GM12878 (cell line): ENCODE measurements around the gene PTBP1. TPM values are rescaled to one million over a fixed set of nuclear protein-coding genes. Genes with fewer than 3 reads are reported as not detected.

Experiments
- ATAC-seq: fragments of 200-7000 bp; cut with Tn5 transposase; 3 replicates; pipeline ENCODE4 v1.9.1; 2020; ENCODE audit warnings: mild to moderate bottlenecking, moderate library complexity
- BruUV-seq: library from RNA; stranded (reverse); fragments of 400-500 nt; replicated peaks from 2 replicates; lab custom pipeline; 2021; lab: Mats Ljungman, UMichigan
- CTCF ChIA-PET: fragments of 300-600 bp; sonication (Branson Sonifier 250); formaldehyde crosslinking; extraction: SDS; loops from one replicate; lab custom pipeline; 2021; ENCODE audit warnings: inconsistent platforms; lab: Yijun Ruan, JAX
- POLR2A ChIA-PET: fragments of 350-600 bp; formaldehyde crosslinking; extraction: SDS; loops from one replicate; lab custom pipeline; 2021; ENCODE audit warnings: inconsistent platforms; lab: Charles Lee
- RAD21 ChIA-PET: fragments of 300-600 bp; sonication (Branson Sonifier 250); formaldehyde crosslinking; loops from one replicate; lab custom pipeline; 2023; ENCODE audit warnings: antibody characterized with exemption; ENCODE audit not compliant: unreplicated experiment; lab: Charles Lee
- SMC1A ChIA-PET: fragments of 300-600 bp; sonication (Branson Sonifier 250); formaldehyde crosslinking; loops from one replicate; lab custom pipeline; 2023; ENCODE audit not compliant: unreplicated experiment, uncharacterized antibody; lab: Charles Lee
- DNase-seq: peaks from one replicate; pipeline ENCODE4 v3.0.0-alpha.2; 2011; ENCODE audit warnings: low read depth, low spot score
- FAIRE-seq: peaks from 3 replicates; lab custom pipeline; 2011; peaks lifted over from hg19 to GRCh38; lab: Jason Lieb, UNC
- H2AFZ ChIP-seq: 2 replicates; pipeline ENCODE4 v1.6.0; 2011; ENCODE audit warnings: low read depth, low read length, control low read depth; ENCODE audit not compliant: control insufficient read depth
- H3K27ac ChIP-seq: 2 replicates; pipeline ENCODE4 v1.5.1; 2011; ENCODE audit warnings: control low read depth; ENCODE audit not compliant: control insufficient read depth, insufficient read depth
- H3K27me3 ChIP-seq, 2 experiments: replicated peaks in 1 of 2; 2 replicates each; pipeline versions ENCODE4 v1.6.0 to v1.6.1; 2011; ENCODE audit warnings: low read length in 1 of 2; ENCODE audit not compliant: control insufficient read depth in 2 of 2, insufficient read depth in 2 of 2
- H3K36me3 ChIP-seq, 2 experiments: 2 replicates each; pipeline ENCODE4 v1.5.1; 2011; ENCODE audit warnings: low read length in 1 of 2; ENCODE audit not compliant: control insufficient read depth in 2 of 2, insufficient read depth in 2 of 2
- H3K4me1 ChIP-seq: 2 replicates; pipeline ENCODE4 v1.6.1; 2011; ENCODE audit warnings: mild to moderate bottlenecking, low read length, moderate library complexity, mixed read lengths; ENCODE audit not compliant: control insufficient read depth, insufficient read depth
- H3K4me2 ChIP-seq: 2 replicates; pipeline ENCODE4 v1.6.0; 2011; ENCODE audit warnings: control low read depth; ENCODE audit not compliant: control insufficient read depth, insufficient read depth
- H3K4me3 ChIP-seq: fragments of 200-600 bp; sonication (generic); 2 replicates; pipeline ENCODE4 v1.5.1; 2016
- H3K79me2 ChIP-seq: 2 replicates; pipeline ENCODE4 v1.6.0; 2011; ENCODE audit warnings: low read length; ENCODE audit not compliant: control insufficient read depth, insufficient read depth
- H3K9ac ChIP-seq: 2 replicates; pipeline ENCODE4 v1.8.0; 2011; ENCODE audit warnings: low read length, control low read depth, mixed read lengths; ENCODE audit not compliant: control insufficient read depth, insufficient read depth
- H3K9me3 ChIP-seq: replicated peaks from 3 replicates; pipeline ENCODE4 v1.5.1; 2011; ENCODE audit warnings: mild to moderate bottlenecking, low read length; ENCODE audit not compliant: control insufficient read depth, insufficient read depth
- H4K20me1 ChIP-seq: 2 replicates; pipeline ENCODE4 v1.6.0; 2011; ENCODE audit not compliant: control insufficient read depth, insufficient read depth
- EED ChIP-seq: sonication (generic); IDR thresholded peaks from 2 replicates; pipeline ENCODE4 v1.6.1; 2016; ENCODE audit warnings: antibody characterized with exemption, low read depth
- MEF2B ChIP-seq: fragments of 450-650 bp; IDR thresholded peaks from 2 replicates; pipeline ENCODE4 v1.6.1; 2018; ENCODE audit warnings: mild to moderate bottlenecking, moderate library complexity; ENCODE audit not compliant: partially characterized antibody, poor library complexity, severe bottlenecking
- NRF1 ChIP-seq: conservative IDR thresholded peaks from 2 replicates; pipeline ENCODE4 v1.6.1; 2011; ENCODE audit warnings: mild to moderate bottlenecking, low read depth, low read length, improper control_type of control experiment
- POLR2AphosphoS5 ChIP-seq: IDR thresholded peaks from 2 replicates; pipeline ENCODE4 v1.6.1; 2011; ENCODE audit warnings: mild to moderate bottlenecking, low read length, inconsistent platforms
- WGBS: methylation state at CpG from one replicate; pipeline ENCODE4 v1.1.6; 2016; ENCODE audit warnings: low lambda C conversion rate; ENCODE audit not compliant: insufficient replicate concordance, insufficient coverage; ENCODE audit errors: missing lambda C conversion rate; 5-methylcytosine and 5-hydroxymethylcytosine counted together
- in situ Hi-C: fragments of 300-500 bp; cut with MboI; formaldehyde crosslinking; loops from 9 replicates; pipeline ENCODE4 v1.14.3; 2018; ENCODE audit warnings: mixed read lengths
- intact Hi-C: fragments of 100-400 bp; cut with micrococcal nuclease; formaldehyde crosslinking; loops from one replicate; pipeline ENCODE4 v1.14.2; 2022; ENCODE audit not compliant: unreplicated experiment
- polyA plus RNA-seq, 11 experiments: library from polyadenylated mRNA; depleted of rRNA in 4 of 11; unstranded in 6 of 11; stranded (reverse) in 5 of 11; fragments of >200 nt; fragmentation: Nextera tagmentation in 4 of 11; fragmentation: Illumina TruSeq in 1 of 11; extraction: Ambion mirVana in 4 of 11; extraction: Trizol in 1 of 11; gene quantifications; 1 replicate in 1 of 11; 2 replicates in 10 of 11; pipeline versions ENCODE4 v1.2.1 to v1.2.3, GENCODE V29; 2011 to 2016; ENCODE audit warnings: inconsistent platforms in 2 of 11, missing spikeins in 2 of 11, low read depth in 1 of 11
- total RNA-seq, 4 experiments: library from RNA; depleted of rRNA in 3 of 4; stranded (reverse); fragments of >200 nt in 3 of 4; fragmentation: Illumina TruSeq in 1 of 4; extraction: Trizol in 1 of 4; gene quantifications; 2 replicates each; pipeline versions ENCODE4 v1.2.1 to v1.2.3, GENCODE V29; 2013 to 2021

Gene PTBP1
- total and polyA plus RNA-seq, 10 of the 15 experiments (the other 5 are each of a cell fraction or from before 2014, with no cell fraction given), result 13.1 to 532 (median 217) TPM

DNA sequence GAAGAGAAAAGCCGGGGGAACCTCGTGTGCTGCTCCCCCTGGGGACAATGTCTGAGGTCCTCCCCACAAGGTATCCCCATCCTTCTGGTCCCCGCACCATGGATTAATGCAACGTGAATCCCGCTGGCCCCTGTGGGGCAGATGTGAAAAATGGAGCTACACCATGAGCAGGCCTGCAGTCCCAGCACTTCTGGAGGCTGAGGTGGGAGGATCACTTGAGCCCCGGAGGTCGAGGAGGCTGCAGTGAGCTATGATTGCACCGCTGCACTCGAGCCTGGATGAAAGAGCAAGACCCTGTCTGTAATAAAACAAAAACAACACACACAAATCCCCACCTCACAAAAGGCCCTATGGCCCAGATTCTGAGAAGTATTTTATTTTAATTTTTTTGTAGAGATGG, 61.0 kb downstream of the PTBP1 start:
- ATAC-seq (no peak), DNase-seq (no peak), FAIRE-seq (no peak)
- Histone ChIP-seq H3K4me1 (peaks cover 9% of the 10 kb centered on the region), H3K27ac (no peak overlapping the region), H3K4me2 (no peak overlapping the region), H3K36me3 (no peaks in the 10 kb centered on the region), H3K4me3 (no peak overlapping the region), H2AFZ (no peak overlapping the region), H3K27me3 (no peaks in the 10 kb centered on the region; a peak in 1 of 4 replicates), H3K9me3 (no peaks in the 10 kb centered on the region), H3K9ac (no peak overlapping the region), H4K20me1 (no peaks in the 10 kb centered on the region), H3K79me2 (no peaks in the 10 kb centered on the region)
- no TSS peak for BruUV-seq
- POLR2A ChIA-PET, result interaction anchor here (0.6 to 1.4 kb wide), 3 partner anchors 65 to 578 kb away, joined by 4 to 8 read pairs (median 5); no protein-coding TSS in a partner anchor
- in situ Hi-C loops, result loop anchor here (5.0 kb wide), 2 partner anchors 64 to 129 kb away; no protein-coding TSS in a partner anchor
- WGBS, result 56% methylated on average over 9 of the region's 9 CpGs
- TF ChIP-seq EED, result no peak
- TF ChIP-seq NRF1, result no peak
- TF ChIP-seq MEF2B, result no peak
- TF ChIP-seq POLR2AphosphoS5, result no peak
- SMC1A ChIA-PET, result no interaction called here
- intact Hi-C loops, result no loop called here
- RAD21 ChIA-PET, result interaction anchor here (1.6 kb wide), 1 partner anchor 60 kb away, joined by 5 read pairs; no protein-coding TSS in a partner anchor
- CTCF ChIA-PET, result interaction anchor here (0.9 to 1.4 kb wide), 3 partner anchors 9 to 140 kb away, joined by 3 to 4 read pairs (median 3); no protein-coding TSS in a partner anchor
